Femur (tissue), 1 donor: ENCODE results near the gene CHD5.

Source experiments
- DNase-seq: peaks from one replicate; pipeline ENCODE4 v3.0.0-alpha.2; 2017

The CHD5 gene

GRCh38 chr1:6172549-6172948 lies 7.6 kb downstream of the CHD5 start:
- DNase-seq, result no peak

GRCh38 chr1:6171548-6172124 lies 8.5 kb downstream of the CHD5 start:
- DNase-seq, result no peak

- DNase-seq, result no peak
Observed at GRCh38 chr1:6170742-6171201, 9.3 kb downstream of the CHD5 start.

- no peak for DNase-seq
Observed at GRCh38 chr1:6170116-6170741, 9.9 kb downstream of the CHD5 start.

- DNase-seq, result no peak
Observed at GRCh38 chr1:6168947-6169586, 11.1 kb downstream of the CHD5 start.

GRCh38 chr1:6167391-6168303 lies 12.5 kb downstream of the CHD5 start:
- no peak for DNase-seq

- DNase-seq, result no peak
Observed at GRCh38 chr1:6166655-6167390, 13.3 kb downstream of the CHD5 start.

- no peak for DNase-seq
Observed at GRCh38 chr1:6166221-6166620, 13.9 kb downstream of the CHD5 start.

GRCh38 chr1:6165441-6165985 lies 14.6 kb downstream of the CHD5 start:
- no peak for DNase-seq

- no peak for DNase-seq
Observed at GRCh38 chr1:6165027-6165426, 15.1 kb downstream of the CHD5 start.

- DNase-seq, result no peak
Observed at GRCh38 chr1:6163973-6164617, 16.0 kb downstream of the CHD5 start.

GRCh38 chr1:6163191-6163972 lies 16.7 kb downstream of the CHD5 start:
- no peak for DNase-seq

GRCh38 chr1:6162773-6163172 lies 17.3 kb downstream of the CHD5 start:
- no peak for DNase-seq

- no peak for DNase-seq
Observed at GRCh38 chr1:6162341-6162740, 17.8 kb downstream of the CHD5 start.

- no peak for DNase-seq
Observed at GRCh38 chr1:6158181-6158580, 21.9 kb downstream of the CHD5 start.

GRCh38 chr1:6157528-6158174 lies 22.5 kb downstream of the CHD5 start:
- no peak for DNase-seq

- no peak for DNase-seq
Observed at GRCh38 chr1:6157132-6157527, 23.0 kb downstream of the CHD5 start.

- DNase-seq, result no peak
Observed at GRCh38 chr1:6154525-6155319, 25.4 kb downstream of the CHD5 start.

- DNase-seq, result no peak
Observed at GRCh38 chr1:6152882-6153281, 27.2 kb downstream of the CHD5 start.

GRCh38 chr1:6152181-6152580 lies 27.9 kb downstream of the CHD5 start:
- DNase-seq, result no peak
